ENCODE data around the gene SLC2A13. TPM values are rescaled to one million over a fixed set of nuclear protein-coding genes. Genes with fewer than 3 reads are reported as not detected.

Gene SLC2A13
- total and polyA plus RNA-seq, 2 donors (not counting 3 experiments of a cell fraction or from before 2014, with no cell fraction given): 1.2 to 4.9 TPM

GRCh38 chr12:39763071-39763889 lies 342.6 kb downstream of the SLC2A13 start:
- FAIRE-seq: no peak
- Histone ChIP-seq H3K4me2 (ENCODE audit: insufficient read depth, low read length) (no peak overlapping the region), H2AFZ (ENCODE audit: low read depth, low read length) (no peak overlapping the region), H3K9me3 (replicated peaks; ENCODE audit: control insufficient read depth, insufficient read depth, low read length) (no peaks in the 10 kb centered on the region), H3K36me3 (ENCODE audit: control insufficient read depth in 2 of 2, extremely low read depth in 1 of 2, insufficient read depth in 2 of 2, low read length in 2 of 2) (no peaks in the 10 kb centered on the region), H4K20me1 (replicated peaks; ENCODE audit: control insufficient read depth, extremely low read depth, insufficient read depth, low read length) (no peaks in the 10 kb centered on the region), H3K9me1 (replicated peaks; ENCODE audit: control insufficient read depth, extremely low read depth, insufficient read depth, low read length) (no peaks in the 10 kb centered on the region), H3K27me3 (ENCODE audit: control insufficient read depth in 2 of 2, insufficient read depth in 2 of 2, low read length in 2 of 2) (no peaks in the 10 kb centered on the region), H3K79me2 (ENCODE audit: control insufficient read depth, insufficient read depth, low read length) (no peaks in the 10 kb centered on the region), H3K9ac (replicated peaks; ENCODE audit: extremely low read depth, insufficient read depth, low read length) (no peak overlapping the region), H3K4me3 (replicated peaks in 1 of 3; ENCODE audit: insufficient read depth in 1 of 3, low read depth in 1 of 3, low read length in 3 of 3) (no peak overlapping the region), H3K4me1 (ENCODE audit: control insufficient read depth, extremely low read depth, insufficient read depth, low read length) (no peaks in the 10 kb centered on the region), H3K27ac (ENCODE audit: insufficient read depth, low read depth, low read length) (no peak overlapping the region)
- dilution Hi-C loops (cut with MboI; ENCODE audit: extremely low pct_ligation_motif_present, low sequenced_read_pairs) (no loop called here), intact Hi-C loops (cut with micrococcal nuclease) (loop anchor here (10.0 kb wide), 1 partner anchor 448 kb away; no protein-coding TSS in a partner anchor)
- no peak for DNase-seq (ENCODE audit: low read depth, low spot score)
- no peak for TF ChIP-seq JUN (IDR thresholded peaks at IDR 0.05; ENCODE audit: borderline replicate concordance, insufficient read depth, insufficient read length, low read depth)
- TF ChIP-seq, protein P1, sequence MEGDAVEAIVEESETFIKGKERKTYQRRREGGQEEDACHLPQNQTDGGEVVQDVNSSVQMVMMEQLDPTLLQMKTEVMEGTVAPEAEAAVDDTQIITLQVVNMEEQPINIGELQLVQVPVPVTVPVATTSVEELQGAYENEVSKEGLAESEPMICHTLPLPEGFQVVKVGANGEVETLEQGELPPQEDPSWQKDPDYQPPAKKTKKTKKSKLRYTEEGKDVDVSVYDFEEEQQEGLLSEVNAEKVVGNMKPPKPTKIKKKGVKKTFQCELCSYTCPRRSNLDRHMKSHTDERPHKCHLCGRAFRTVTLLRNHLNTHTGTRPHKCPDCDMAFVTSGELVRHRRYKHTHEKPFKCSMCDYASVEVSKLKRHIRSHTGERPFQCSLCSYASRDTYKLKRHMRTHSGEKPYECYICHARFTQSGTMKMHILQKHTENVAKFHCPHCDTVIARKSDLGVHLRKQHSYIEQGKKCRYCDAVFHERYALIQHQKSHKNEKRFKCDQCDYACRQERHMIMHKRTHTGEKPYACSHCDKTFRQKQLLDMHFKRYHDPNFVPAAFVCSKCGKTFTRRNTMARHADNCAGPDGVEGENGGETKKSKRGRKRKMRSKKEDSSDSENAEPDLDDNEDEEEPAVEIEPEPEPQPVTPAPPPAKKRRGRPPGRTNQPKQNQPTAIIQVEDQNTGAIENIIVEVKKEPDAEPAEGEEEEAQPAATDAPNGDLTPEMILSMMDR (IDR thresholded peaks at IDR 0.05; ENCODE audit: extremely low read depth in 1 of 2, insufficient read depth in 1 of 2, low read depth in 1 of 2, low read length in 2 of 2): no peak
- TF ChIP-seq, protein P2, sequence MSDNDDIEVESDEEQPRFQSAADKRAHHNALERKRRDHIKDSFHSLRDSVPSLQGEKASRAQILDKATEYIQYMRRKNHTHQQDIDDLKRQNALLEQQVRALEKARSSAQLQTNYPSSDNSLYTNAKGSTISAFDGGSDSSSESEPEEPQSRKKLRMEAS (IDR thresholded peaks at IDR 0.05; ENCODE audit: insufficient read depth, insufficient read length): no peak
- no peak for TF ChIP-seq POLR2A (IDR thresholded peaks at IDR 0.05; ENCODE audit: low read depth, low read length)
- BruUV-seq (replicated peaks): no TSS peak
- POLR2A ChIA-PET: no interaction called here
- CTCF ChIA-PET: interaction anchor here (1.1 to 4.6 kb wide), 3 partner anchors 188 to 248 kb away, joined by 3 to 70 read pairs (median 6); no protein-coding TSS in a partner anchor
